ENCODE data around the gene GSDMA. TPM values are rescaled to one million over a fixed set of nuclear protein-coding genes. Genes with fewer than 3 reads are reported as not detected.

The GSDMA gene
- total RNA-seq, 1 experiment from 2014 or later: not detected

DNA sequence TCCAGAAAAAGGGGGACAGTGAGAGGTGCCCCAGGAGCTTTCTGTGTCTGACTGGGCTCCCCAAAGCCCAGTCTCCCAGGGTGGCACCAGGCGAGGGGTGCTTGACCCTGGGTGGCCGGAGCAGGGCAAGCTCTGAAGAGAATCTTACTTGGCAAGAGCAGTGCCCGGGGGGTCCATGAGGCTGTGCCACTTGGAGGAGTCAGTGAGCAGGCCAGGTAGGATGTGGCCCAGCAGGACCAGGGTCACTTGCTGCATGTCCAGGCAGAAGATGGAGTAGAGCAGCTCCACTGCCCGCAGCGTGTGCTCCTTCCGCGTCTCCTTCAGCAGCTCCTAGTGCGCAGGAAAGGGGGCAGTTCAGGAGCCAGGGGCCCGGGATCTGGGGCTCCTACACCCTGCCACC is 59.7 kb downstream of the GSDMA start:
- DNase-seq: no peak
- Histone ChIP-seq H3K14ac (ENCODE audit: insufficient read depth, low read length) (no peak overlapping the region), H3K27me3 (ENCODE audit: insufficient read depth, low read length) (no peaks in the 10 kb centered on the region), H2BK120ac (ENCODE audit: low read depth, low read length, poor library complexity, severe bottlenecking) (no peak overlapping the region), H4K5ac (ENCODE audit: insufficient read length, low read depth, low read length) (no peak overlapping the region), H3K79me1 (ENCODE audit: insufficient read depth, low read depth, low read length, poor library complexity, severe bottlenecking) (no peaks in the 10 kb centered on the region), H3K4me2 (ENCODE audit: insufficient read depth, insufficient read length, low read length) (no peak overlapping the region), H2BK15ac (ENCODE audit: low read depth, low read length) (no peak overlapping the region), H4K20me1 (ENCODE audit: control insufficient read depth, insufficient read depth, insufficient read length) (no peaks in the 10 kb centered on the region), H2BK12ac (ENCODE audit: insufficient read length, low read depth, low read length) (no peak overlapping the region), H3K23ac (ENCODE audit: insufficient read length, low read depth, low read length) (no peak overlapping the region), H3K27ac (ENCODE audit: insufficient read length, low read depth, low read length) (no peak overlapping the region), H3K9ac (ENCODE audit: extremely low read depth, insufficient read length, low read length) (no peak overlapping the region), H3K4me1 (ENCODE audit: insufficient read depth, low read length) (peaks cover 4% of the 10 kb centered on the region; the same call in 1 of the 2 replicates), H2BK5ac (ENCODE audit: insufficient read length, low read length) (no peak overlapping the region), H2AFZ (ENCODE audit: low read length) (no peak overlapping the region), H2BK20ac (ENCODE audit: low read depth, low read length, poor library complexity, severe bottlenecking) (no peak overlapping the region), H3K23me2 (ENCODE audit: insufficient read length, low read depth, low read length, poor library complexity, severe bottlenecking) (no peaks in the 10 kb centered on the region), H4K91ac (ENCODE audit: insufficient read length, low read depth, low read length) (no peak overlapping the region), H3T11ph (ENCODE audit: low read length) (no peak overlapping the region), H2AK5ac (ENCODE audit: insufficient read length, low read length) (no peak overlapping the region), H3K4ac (ENCODE audit: low read depth, low read length) (no peak overlapping the region), H3K9me3 (ENCODE audit: control insufficient read depth, low read depth, low read length) (no peaks in the 10 kb centered on the region), H3K79me2 (ENCODE audit: insufficient read depth, low read length) (no peaks in the 10 kb centered on the region), H3K56ac (ENCODE audit: insufficient read length, low read depth, low read length) (no peak overlapping the region), H3K18ac (ENCODE audit: insufficient read length, low read depth, low read length) (no peak overlapping the region), H4K8ac (replicated peaks; ENCODE audit: insufficient read length, low read depth, low read length) (no peak overlapping the region)
- Mint-ChIP-seq H3K4me1 (peaks cover 18 to 31% of the 10 kb centered on the region in 2 experiments), H3K4me3 (no peak overlapping the region), H3K9me3 (no peaks in the 10 kb centered on the region; a peak in 1 of 5 replicates), H3K27me3 (ENCODE audit: low read depth) (no peaks in the 10 kb centered on the region), H3K36me3 (ENCODE audit: insufficient read depth in 1 of 3, low read depth in 3 of 3) (peaks cover 26 to 68% (median 62%) of the 10 kb centered on the region in 3 experiments; a peak in 6 of 7 replicates), H3K27ac (no peak overlapping the region)
- no CpG with 5 or more reads among the region's 9 CpGs for WGBS (ENCODE audit: extremely low coverage, insufficient read length, low lambda C conversion rate)
- TF ChIP-seq, protein P1, sequence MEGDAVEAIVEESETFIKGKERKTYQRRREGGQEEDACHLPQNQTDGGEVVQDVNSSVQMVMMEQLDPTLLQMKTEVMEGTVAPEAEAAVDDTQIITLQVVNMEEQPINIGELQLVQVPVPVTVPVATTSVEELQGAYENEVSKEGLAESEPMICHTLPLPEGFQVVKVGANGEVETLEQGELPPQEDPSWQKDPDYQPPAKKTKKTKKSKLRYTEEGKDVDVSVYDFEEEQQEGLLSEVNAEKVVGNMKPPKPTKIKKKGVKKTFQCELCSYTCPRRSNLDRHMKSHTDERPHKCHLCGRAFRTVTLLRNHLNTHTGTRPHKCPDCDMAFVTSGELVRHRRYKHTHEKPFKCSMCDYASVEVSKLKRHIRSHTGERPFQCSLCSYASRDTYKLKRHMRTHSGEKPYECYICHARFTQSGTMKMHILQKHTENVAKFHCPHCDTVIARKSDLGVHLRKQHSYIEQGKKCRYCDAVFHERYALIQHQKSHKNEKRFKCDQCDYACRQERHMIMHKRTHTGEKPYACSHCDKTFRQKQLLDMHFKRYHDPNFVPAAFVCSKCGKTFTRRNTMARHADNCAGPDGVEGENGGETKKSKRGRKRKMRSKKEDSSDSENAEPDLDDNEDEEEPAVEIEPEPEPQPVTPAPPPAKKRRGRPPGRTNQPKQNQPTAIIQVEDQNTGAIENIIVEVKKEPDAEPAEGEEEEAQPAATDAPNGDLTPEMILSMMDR (conservative IDR thresholded peaks at IDR 0.05): no peak

Measured in H9 (cell line).